ENCODE measurements around the gene HYDIN. TPM values are rescaled to one million over a fixed set of nuclear protein-coding genes. Genes with fewer than 3 reads are reported as not detected.

Gene HYDIN
- total and polyA plus RNA-seq, 12 donors, result 0.26 to 5.1 (median 1.6) TPM

DNA sequence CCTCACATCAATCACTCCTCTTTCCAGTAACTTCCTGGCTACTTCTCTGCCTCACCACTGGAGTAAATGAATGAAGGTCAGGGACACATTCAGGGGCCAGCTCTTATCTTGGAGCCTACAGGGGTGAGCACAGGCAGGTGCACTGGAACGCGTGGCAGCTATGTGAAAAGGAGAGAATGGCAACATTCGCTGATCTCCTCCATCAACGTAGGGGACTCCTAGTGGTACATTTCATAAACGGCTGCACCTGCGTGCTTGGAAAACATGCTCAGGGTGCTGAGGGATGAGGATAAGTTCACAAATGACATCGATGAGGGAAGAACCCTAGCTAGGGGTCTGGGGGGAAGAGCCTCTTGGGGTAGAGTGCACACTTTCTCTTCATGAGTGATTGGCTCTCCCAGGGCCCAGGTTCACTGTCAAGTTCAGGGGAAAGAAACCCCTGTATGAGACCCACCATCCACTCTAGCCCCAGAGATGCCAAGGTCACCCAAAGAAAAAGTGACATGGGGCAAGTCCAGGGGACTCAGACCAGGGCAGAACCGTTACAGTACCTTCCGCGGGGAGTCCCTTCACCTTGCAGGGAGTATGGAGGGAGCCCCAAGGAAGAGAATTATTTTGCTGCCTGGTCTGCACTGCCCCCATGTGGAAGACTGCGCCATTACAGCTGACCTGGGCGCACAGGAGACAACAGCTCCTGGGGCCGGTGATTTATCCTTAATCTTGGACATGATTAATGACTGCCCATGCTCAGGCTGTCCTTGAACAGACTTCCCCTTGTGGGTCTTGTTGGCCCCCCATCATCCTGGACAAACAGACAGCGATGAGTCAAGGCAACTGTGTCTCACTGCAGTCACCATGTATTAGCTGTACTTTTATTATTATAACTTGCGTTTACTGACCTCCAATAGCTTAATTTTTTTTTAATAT lies 459.6 kb downstream of the HYDIN start:
- Histone ChIP-seq H3K27ac (peak overlapping the region in 3 of 5 donors; percentile 17 to 64 (median 56)), H3K4me3 (no peak overlapping the region), H3K4me1 (replicated peaks in 1 of 2) (peaks cover 0 to 14% of the 10 kb centered on the region in 2 donors), H3K36me3 (replicated peaks in 1 of 2) (peaks cover 0 to 10% of the 10 kb centered on the region in 2 donors), H3K27me3 (no peaks in the 10 kb centered on the region), H3K9me3 (replicated peaks in 1 of 3) (no peaks in the 10 kb centered on the region)
- intact Hi-C loops (cut with DNase I), result loop anchor here (2.0 kb wide), 1 partner anchor 90 kb away; no protein-coding TSS in a partner anchor
- peak; percentile 77 to 92 (median 80) for DNase-seq
- no peak for TF ChIP-seq POLR2A (IDR thresholded peaks at IDR 0.05)
- TF ChIP-seq, protein P1, sequence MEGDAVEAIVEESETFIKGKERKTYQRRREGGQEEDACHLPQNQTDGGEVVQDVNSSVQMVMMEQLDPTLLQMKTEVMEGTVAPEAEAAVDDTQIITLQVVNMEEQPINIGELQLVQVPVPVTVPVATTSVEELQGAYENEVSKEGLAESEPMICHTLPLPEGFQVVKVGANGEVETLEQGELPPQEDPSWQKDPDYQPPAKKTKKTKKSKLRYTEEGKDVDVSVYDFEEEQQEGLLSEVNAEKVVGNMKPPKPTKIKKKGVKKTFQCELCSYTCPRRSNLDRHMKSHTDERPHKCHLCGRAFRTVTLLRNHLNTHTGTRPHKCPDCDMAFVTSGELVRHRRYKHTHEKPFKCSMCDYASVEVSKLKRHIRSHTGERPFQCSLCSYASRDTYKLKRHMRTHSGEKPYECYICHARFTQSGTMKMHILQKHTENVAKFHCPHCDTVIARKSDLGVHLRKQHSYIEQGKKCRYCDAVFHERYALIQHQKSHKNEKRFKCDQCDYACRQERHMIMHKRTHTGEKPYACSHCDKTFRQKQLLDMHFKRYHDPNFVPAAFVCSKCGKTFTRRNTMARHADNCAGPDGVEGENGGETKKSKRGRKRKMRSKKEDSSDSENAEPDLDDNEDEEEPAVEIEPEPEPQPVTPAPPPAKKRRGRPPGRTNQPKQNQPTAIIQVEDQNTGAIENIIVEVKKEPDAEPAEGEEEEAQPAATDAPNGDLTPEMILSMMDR (IDR thresholded peaks at IDR 0.05), result peak; percentile 91 to 98 (median 96)
- WGBS, 4 donors, result 22 to 27% (median 25%) methylated on average over 14 to 15 of the region's 15 CpGs

DNA sequence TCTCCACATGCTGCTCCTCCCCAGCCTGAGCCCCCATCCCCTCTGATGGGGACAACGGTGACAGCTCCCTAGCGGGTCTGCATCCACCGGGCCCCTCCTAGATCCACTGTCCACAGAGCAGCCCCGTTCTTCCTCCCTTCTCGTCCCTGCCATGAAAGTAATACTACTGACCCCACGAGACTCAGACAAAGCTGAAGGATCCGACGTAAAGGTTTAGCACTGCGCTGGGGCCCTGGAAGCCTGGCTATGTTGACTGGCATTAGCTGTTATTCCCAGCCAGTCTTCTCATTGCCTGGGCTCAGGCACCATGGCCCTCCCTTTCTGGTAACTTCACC lies 460.3 kb downstream of the HYDIN start:
- H3K36me3 ChIP-seq (replicated peaks in 1 of 2), result peaks cover 0 to 14% of the 10 kb centered on the region in 2 donors
- 75 to 89% (median 84%) methylated on average over 9 of the region's 9 CpGs for WGBS, 4 donors
- H3K4me1 ChIP-seq (replicated peaks in 1 of 2), result peaks cover 0 to 14% of the 10 kb centered on the region in 2 donors
- H3K4me3 ChIP-seq, result no peak overlapping the region
- no peaks in the 10 kb centered on the region for H3K9me3 ChIP-seq (replicated peaks in 1 of 3)
- H3K27me3 ChIP-seq, result no peaks in the 10 kb centered on the region
- H3K27ac ChIP-seq, result peak overlapping the region in 2 of 5 donors; percentile 41 to 64
- TF ChIP-seq, protein P1 (IDR thresholded peaks at IDR 0.05), result no peak
- no peak for TF ChIP-seq POLR2A (IDR thresholded peaks at IDR 0.05)
- intact Hi-C loops (cut with DNase I), result loop anchor here (2.0 kb wide), 1 partner anchor 89 kb away; no protein-coding TSS in a partner anchor
- peak in 1 of 7 donors; percentile 67 for DNase-seq

DNA sequence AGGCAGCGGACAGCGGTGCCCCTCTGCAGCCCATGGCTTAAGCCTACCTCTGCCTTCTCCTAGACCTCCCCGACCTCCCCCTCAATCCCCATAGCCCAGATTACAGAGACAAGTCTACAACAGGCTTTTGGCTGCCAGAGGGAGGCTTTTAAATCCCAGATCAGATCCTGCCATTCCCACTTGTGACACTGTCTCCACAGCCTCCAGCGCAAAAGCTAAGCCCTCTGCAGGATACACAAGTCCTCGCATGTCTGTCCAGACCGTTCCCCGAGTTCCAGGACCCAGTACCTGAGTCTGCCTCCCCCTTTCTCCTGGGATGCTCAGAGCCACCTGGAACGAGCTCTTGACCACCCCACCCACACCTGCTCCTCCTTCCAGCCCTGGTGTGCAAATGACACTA lies 460.8 kb downstream of the HYDIN start:
- Histone ChIP-seq H3K9me3 (replicated peaks in 1 of 3) (no peaks in the 10 kb centered on the region), H3K4me1 (replicated peaks in 1 of 2) (peaks cover 0 to 14% of the 10 kb centered on the region in 2 donors), H3K27ac (peak overlapping the region in 1 of 5 donors; percentile 64), H3K27me3 (no peaks in the 10 kb centered on the region), H3K36me3 (replicated peaks in 1 of 2) (peaks cover 0 to 14% of the 10 kb centered on the region in 2 donors), H3K4me3 (no peak overlapping the region)
- intact Hi-C loops (cut with DNase I), result loop anchor here (2.0 to 10.0 kb wide), 2 partner anchors 89 to 235 kb away; no protein-coding TSS in a partner anchor
- 92 to 99% (median 97%) methylated on average over 6 to 8 of the region's 8 CpGs for WGBS, 4 donors
- no peak for DNase-seq
- no peak for TF ChIP-seq POLR2A (IDR thresholded peaks at IDR 0.05)
- TF ChIP-seq, protein P1 (IDR thresholded peaks at IDR 0.05), result no peak

DNA sequence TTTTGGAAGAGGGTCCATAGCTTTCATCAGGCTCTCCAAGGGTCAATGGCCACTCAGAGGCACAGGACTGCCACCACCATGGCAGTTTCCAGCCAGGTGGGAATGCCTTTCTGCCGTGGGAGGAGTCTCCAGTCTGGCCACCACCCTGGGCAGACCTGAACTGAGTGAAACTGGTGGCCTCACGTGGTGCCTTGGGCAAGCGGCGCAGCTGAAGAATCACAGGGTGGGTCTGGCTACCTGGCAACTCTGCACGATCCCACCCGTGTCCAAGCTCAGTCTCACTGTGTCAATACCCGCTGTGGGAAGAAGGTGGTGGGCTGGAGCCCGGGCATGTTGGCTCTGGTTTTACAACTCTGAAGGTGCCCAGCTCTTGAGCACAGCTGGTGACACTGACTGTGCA lies 461.4 kb downstream of the HYDIN start:
- no peak for DNase-seq
- Histone ChIP-seq H3K27ac (no peak overlapping the region), H3K4me1 (replicated peaks in 1 of 2) (peaks cover 0 to 14% of the 10 kb centered on the region in 2 donors), H3K27me3 (no peaks in the 10 kb centered on the region), H3K4me3 (no peak overlapping the region), H3K36me3 (replicated peaks in 1 of 2) (peaks cover 0 to 14% of the 10 kb centered on the region in 2 donors), H3K9me3 (replicated peaks in 1 of 3) (no peaks in the 10 kb centered on the region)
- intact Hi-C loops (cut with DNase I), result loop anchor here in 1 of 2 donors (10.0 kb wide), 1 partner anchor 234 kb away; no protein-coding TSS in a partner anchor
- TF ChIP-seq, protein P1 (IDR thresholded peaks at IDR 0.05), result no peak
- no peak for TF ChIP-seq POLR2A (IDR thresholded peaks at IDR 0.05)
- WGBS, 4 donors, result 96 to 100% (median 98%) methylated on average over 2 to 8 of the region's 8 CpGs

Measured in adrenal gland (tissue), 12 donors.